Progenitor cell of endocrine pancreas (in vitro differentiated cells): ENCODE data around the gene OBP2B. TPM values are rescaled to one million over a fixed set of nuclear protein-coding genes. Genes with fewer than 3 reads are reported as not detected.

Experiments
- DNase-seq: peaks from one replicate; pipeline ENCODE4 v3.0.0; 2021; ENCODE audit warnings: low spot score; ENCODE audit not compliant: unreplicated experiment
- H3K27ac Mint-ChIP-seq: 2 replicates; pipeline ENCODE4 v1.8.0; 2021; ENCODE audit warnings: mild to moderate bottlenecking, moderate library complexity, mixed read lengths
- H3K27me3 Mint-ChIP-seq: 2 replicates; pipeline ENCODE4 v1.8.0; 2021; ENCODE audit warnings: mixed read lengths
- H3K36me3 Mint-ChIP-seq: 2 replicates; pipeline ENCODE4 v1.8.0; 2022; ENCODE audit warnings: mixed read lengths; ENCODE audit not compliant: insufficient read depth
- H3K4me1 Mint-ChIP-seq: 2 replicates; pipeline ENCODE4 v1.8.0; 2021; ENCODE audit warnings: low read depth, mixed read lengths
- H3K4me3 Mint-ChIP-seq: 2 replicates; pipeline ENCODE4 v1.8.0; 2021; ENCODE audit warnings: low read depth, mild to moderate bottlenecking, moderate library complexity, mixed read lengths
- H3K9me3 Mint-ChIP-seq: 2 replicates; pipeline ENCODE4 v1.8.0; 2021; ENCODE audit warnings: low read depth, mixed read lengths
- total RNA-seq: library from RNA; stranded (reverse); gene quantifications from 2 replicates; pipeline ENCODE4 v1.2.1, GENCODE V29; 2021
- TF ChIP-seq, protein P1 (sequence below): fragments of 200-600 bp; sonication (generic); IDR thresholded peaks from one replicate; pipeline ENCODE4 v1.5.0; 2021; ENCODE audit warnings: antibody characterized with exemption, mild to moderate bottlenecking; ENCODE audit not compliant: unreplicated experiment

Gene OBP2B
- total RNA-seq, 1 donor from 2014 or later: not detected

DNA sequence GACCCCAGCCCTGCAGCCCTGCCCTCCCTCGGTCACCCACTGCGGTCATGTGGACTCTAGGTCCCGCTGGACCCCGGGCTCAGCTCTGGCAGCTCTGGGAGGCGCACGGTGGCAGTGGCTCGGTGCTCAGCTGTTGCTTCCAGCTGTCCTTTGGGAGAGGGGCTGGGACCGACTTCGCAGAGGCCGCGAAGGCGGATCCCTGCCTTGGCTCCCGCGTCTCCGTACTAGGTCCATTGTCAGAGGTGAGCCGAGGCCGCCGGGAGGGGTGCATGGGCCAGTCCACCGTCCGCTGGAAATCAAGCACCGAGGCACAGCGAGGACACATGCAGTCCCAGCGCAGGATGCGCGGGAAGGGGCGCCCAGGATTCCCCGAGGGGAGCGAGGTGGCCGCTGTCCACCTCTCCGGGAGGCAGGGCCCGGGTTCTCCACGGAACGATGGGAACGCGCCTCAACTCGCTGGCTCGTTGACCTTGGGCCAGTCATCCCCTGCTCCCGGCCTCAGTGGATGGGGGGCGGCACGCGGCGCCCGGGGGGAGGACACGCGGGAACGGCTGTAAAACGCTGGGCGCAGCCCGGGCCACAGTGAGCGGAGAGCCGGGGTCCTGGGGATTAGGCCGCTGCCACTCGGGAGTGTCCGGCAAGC, 46.1 kb downstream of the OBP2B start:
- Mint-ChIP-seq H3K27ac (no peak overlapping the region), H3K4me3 (peak overlapping the region; percentile 49), H3K36me3 (no peaks in the 10 kb centered on the region), H3K27me3 (peaks cover 20% of the 10 kb centered on the region), H3K4me1 (peaks cover 2% of the 10 kb centered on the region), H3K9me3 (no peaks in the 10 kb centered on the region)
- no peak for DNase-seq
- TF ChIP-seq, protein P1, sequence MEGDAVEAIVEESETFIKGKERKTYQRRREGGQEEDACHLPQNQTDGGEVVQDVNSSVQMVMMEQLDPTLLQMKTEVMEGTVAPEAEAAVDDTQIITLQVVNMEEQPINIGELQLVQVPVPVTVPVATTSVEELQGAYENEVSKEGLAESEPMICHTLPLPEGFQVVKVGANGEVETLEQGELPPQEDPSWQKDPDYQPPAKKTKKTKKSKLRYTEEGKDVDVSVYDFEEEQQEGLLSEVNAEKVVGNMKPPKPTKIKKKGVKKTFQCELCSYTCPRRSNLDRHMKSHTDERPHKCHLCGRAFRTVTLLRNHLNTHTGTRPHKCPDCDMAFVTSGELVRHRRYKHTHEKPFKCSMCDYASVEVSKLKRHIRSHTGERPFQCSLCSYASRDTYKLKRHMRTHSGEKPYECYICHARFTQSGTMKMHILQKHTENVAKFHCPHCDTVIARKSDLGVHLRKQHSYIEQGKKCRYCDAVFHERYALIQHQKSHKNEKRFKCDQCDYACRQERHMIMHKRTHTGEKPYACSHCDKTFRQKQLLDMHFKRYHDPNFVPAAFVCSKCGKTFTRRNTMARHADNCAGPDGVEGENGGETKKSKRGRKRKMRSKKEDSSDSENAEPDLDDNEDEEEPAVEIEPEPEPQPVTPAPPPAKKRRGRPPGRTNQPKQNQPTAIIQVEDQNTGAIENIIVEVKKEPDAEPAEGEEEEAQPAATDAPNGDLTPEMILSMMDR: no peak

DNA sequence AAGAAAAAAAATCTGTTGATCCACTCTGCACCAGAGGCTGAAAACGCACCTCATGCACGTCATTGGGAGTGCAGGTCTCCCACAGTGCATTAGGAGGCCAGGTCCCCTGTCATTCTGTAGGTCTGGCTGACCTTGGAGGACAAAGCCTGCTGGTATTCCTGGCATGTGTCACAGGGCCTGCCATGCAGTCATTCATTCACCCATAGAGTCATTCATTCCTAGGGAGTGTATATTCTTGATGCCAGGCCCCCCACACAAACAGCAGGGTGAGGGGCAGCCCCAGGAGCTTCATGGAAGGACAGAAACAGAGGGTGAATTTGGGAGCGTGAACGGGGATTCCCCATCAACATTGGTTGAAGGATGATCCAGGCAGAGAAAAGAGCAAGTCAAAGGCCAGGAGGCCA, 47.5 kb downstream of the OBP2B start:
- no peak overlapping the region for H3K27ac Mint-ChIP-seq
- DNase-seq: no peak
- H3K36me3 Mint-ChIP-seq: no peaks in the 10 kb centered on the region
- TF ChIP-seq, protein P1: no peak
- peaks cover 2% of the 10 kb centered on the region for H3K4me1 Mint-ChIP-seq
- no peak overlapping the region for H3K4me3 Mint-ChIP-seq
- H3K27me3 Mint-ChIP-seq: peaks cover 20% of the 10 kb centered on the region
- no peaks in the 10 kb centered on the region for H3K9me3 Mint-ChIP-seq

DNA sequence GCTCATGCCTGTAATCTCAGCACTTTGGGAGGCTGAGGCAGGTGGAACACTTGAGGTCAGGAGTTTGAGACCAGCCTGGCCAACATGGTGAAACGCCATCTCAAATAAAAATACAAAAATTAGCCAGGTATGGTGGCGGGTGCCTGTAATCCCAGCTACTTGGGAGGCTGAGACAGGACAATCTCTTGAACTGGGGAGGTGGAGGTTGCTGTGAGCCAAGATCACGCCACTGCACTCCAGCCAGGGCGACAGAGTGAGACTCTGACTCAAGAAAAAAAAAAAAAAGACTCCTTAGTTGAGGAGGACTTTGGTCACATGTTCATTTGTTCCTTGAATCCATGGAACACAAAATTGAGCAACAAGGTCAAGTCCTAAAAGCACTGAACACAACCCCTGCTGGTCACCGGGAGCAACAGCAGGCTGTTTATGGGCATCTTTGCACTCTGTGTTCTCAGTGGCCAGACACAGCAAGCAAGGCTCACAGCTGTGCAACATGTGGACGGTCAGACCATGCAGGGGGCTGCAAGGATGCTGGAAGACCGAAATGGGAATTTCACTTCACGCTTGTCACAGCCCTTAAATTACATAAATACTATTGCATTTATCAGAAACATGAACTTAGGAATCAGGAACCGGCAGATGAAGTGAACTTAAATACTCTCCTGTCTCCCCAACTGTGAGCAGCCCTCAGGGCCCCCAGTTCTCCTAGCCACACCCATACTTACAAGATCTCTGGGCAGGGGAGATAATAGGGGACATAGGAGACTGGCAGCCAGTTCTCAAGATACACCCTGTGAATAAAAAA, 48.1 kb downstream of the OBP2B start:
- H3K9me3 Mint-ChIP-seq: no peaks in the 10 kb centered on the region
- H3K4me3 Mint-ChIP-seq: no peak overlapping the region
- DNase-seq: no peak
- no peak overlapping the region for H3K27ac Mint-ChIP-seq
- peaks cover 20% of the 10 kb centered on the region for H3K27me3 Mint-ChIP-seq
- H3K4me1 Mint-ChIP-seq: peaks cover 2% of the 10 kb centered on the region
- H3K36me3 Mint-ChIP-seq: no peaks in the 10 kb centered on the region
- TF ChIP-seq, protein P1: peak; percentile 71

DNA sequence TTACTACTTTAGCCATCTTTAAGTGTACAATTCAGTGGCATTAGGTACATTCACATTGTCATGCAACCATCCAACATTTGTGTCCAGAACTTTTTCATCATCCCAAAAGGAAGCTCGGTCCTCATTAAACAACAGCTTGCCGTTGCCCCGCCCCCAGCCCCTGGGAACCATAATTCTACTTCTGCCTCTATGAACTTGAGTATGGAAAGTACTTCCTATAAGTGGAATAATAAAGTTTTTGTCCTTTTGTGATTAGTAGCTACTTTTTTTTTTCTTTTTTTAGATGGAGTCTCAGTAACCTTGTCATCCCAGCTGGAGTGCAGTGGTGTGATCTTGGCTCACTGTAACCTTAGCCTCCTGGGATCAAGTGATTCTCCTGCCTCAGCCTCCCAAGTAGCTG, 50.4 kb downstream of the OBP2B start:
- peaks cover 11% of the 10 kb centered on the region for H3K27me3 Mint-ChIP-seq
- no peaks in the 10 kb centered on the region for H3K36me3 Mint-ChIP-seq
- H3K9me3 Mint-ChIP-seq: no peaks in the 10 kb centered on the region
- no peak overlapping the region for H3K4me3 Mint-ChIP-seq
- no peaks in the 10 kb centered on the region for H3K4me1 Mint-ChIP-seq
- no peak for DNase-seq
- no peak overlapping the region for H3K27ac Mint-ChIP-seq
- TF ChIP-seq, protein P1: no peak

Other genes starting within 250 kb of the OBP2B start
- 0.12 TPM in 1 of 2 replicates, not detected in the other for gene GFI1B, start 230.6 kb downstream of the OBP2B start, total RNA-seq
- 91.6 and 94.0 TPM in 2 replicates for gene GTF3C5, start 178.3 kb downstream of the OBP2B start, total RNA-seq
- 5.2 and 5.4 TPM in 2 replicates for gene CEL, start 147.3 kb downstream of the OBP2B start, total RNA-seq
- 82.3 and 84.6 TPM in 2 replicates for gene RALGDS, start 88.0 kb downstream of the OBP2B start, total RNA-seq
- gene GBGT1, start 45.3 kb downstream of the OBP2B start, total RNA-seq: 5.2 and 7.3 TPM in 2 replicates
- gene ABO, start 66.0 kb upstream of the OBP2B start, total RNA-seq: 9.3 and 10.3 TPM in 2 replicates
- 21.3 and 23.1 TPM in 2 replicates for gene SURF6, start 126.9 kb upstream of the OBP2B start, total RNA-seq
- 48.4 and 49.2 TPM in 2 replicates for gene MED22, start 138.9 kb upstream of the OBP2B start, total RNA-seq
- 2,045 and 2,098 TPM in 2 replicates for gene RPL7A, start 139.0 kb upstream of the OBP2B start, total RNA-seq
- gene SURF1, start 147.2 kb upstream of the OBP2B start, total RNA-seq: 36.3 and 42.9 TPM in 2 replicates
- gene SURF2, start 147.3 kb upstream of the OBP2B start, total RNA-seq: 15.8 and 19.8 TPM in 2 replicates
- 120 and 122 TPM in 2 replicates for gene SURF4, start 166.8 kb upstream of the OBP2B start, total RNA-seq
- gene STKLD1, start 167.1 kb upstream of the OBP2B start, total RNA-seq: 3.8 and 4.0 TPM in 2 replicates
- 30.3 and 30.9 TPM in 2 replicates for gene REXO4, start 208.8 kb upstream of the OBP2B start, total RNA-seq
- 16.0 and 17.8 TPM in 2 replicates for gene ADAMTS13, start 213.1 kb upstream of the OBP2B start, total RNA-seq